ENCODE measurements around the gene STXBP1.

DNA sequence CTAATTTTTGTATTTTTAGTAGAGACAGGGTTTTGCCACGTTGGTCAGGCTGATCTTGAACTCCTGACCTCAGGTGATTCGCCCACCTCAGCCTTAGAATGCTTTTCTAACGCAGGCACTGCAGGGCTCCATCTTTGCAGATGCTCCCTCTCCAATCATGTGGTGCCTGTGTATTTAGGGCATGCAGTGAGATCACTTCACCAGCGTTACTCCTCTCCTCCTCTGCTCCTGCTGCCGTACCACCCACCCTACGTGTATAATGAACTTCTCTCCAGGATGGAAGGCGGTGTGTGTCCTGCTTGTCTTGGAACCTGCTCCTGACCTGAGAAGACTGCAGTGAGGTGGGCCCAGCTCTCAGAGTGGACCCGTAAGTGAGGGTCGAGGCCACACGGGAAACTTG, 81.1 kb downstream of the STXBP1 start:
- TF ChIP-seq EZH2 (IDR thresholded peaks at IDR 0.05; ENCODE audit: low read depth, unreplicated experiment) (no peak), POLR2AphosphoS5 (IDR thresholded peaks at IDR 0.05; ENCODE audit: low read depth) (no peak), EZH2phosphoT487 (IDR thresholded peaks at IDR 0.05; ENCODE audit: unreplicated experiment) (no peak), NANOG (IDR thresholded peaks at IDR 0.05; ENCODE audit: borderline replicate concordance) (no peak), CREB1 (CRISPR knock-in tag; IDR thresholded peaks at IDR 0.05; ENCODE audit: low read depth) (no peak)
- TF ChIP-seq, protein P1, sequence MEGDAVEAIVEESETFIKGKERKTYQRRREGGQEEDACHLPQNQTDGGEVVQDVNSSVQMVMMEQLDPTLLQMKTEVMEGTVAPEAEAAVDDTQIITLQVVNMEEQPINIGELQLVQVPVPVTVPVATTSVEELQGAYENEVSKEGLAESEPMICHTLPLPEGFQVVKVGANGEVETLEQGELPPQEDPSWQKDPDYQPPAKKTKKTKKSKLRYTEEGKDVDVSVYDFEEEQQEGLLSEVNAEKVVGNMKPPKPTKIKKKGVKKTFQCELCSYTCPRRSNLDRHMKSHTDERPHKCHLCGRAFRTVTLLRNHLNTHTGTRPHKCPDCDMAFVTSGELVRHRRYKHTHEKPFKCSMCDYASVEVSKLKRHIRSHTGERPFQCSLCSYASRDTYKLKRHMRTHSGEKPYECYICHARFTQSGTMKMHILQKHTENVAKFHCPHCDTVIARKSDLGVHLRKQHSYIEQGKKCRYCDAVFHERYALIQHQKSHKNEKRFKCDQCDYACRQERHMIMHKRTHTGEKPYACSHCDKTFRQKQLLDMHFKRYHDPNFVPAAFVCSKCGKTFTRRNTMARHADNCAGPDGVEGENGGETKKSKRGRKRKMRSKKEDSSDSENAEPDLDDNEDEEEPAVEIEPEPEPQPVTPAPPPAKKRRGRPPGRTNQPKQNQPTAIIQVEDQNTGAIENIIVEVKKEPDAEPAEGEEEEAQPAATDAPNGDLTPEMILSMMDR (conservative IDR thresholded peaks at IDR 0.05; ENCODE audit: low read depth in 2 of 2): no peak
- TF ChIP-seq, protein P2, sequence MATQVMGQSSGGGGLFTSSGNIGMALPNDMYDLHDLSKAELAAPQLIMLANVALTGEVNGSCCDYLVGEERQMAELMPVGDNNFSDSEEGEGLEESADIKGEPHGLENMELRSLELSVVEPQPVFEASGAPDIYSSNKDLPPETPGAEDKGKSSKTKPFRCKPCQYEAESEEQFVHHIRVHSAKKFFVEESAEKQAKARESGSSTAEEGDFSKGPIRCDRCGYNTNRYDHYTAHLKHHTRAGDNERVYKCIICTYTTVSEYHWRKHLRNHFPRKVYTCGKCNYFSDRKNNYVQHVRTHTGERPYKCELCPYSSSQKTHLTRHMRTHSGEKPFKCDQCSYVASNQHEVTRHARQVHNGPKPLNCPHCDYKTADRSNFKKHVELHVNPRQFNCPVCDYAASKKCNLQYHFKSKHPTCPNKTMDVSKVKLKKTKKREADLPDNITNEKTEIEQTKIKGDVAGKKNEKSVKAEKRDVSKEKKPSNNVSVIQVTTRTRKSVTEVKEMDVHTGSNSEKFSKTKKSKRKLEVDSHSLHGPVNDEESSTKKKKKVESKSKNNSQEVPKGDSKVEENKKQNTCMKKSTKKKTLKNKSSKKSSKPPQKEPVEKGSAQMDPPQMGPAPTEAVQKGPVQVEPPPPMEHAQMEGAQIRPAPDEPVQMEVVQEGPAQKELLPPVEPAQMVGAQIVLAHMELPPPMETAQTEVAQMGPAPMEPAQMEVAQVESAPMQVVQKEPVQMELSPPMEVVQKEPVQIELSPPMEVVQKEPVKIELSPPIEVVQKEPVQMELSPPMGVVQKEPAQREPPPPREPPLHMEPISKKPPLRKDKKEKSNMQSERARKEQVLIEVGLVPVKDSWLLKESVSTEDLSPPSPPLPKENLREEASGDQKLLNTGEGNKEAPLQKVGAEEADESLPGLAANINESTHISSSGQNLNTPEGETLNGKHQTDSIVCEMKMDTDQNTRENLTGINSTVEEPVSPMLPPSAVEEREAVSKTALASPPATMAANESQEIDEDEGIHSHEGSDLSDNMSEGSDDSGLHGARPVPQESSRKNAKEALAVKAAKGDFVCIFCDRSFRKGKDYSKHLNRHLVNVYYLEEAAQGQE (IDR thresholded peaks at IDR 0.05; ENCODE audit: unreplicated experiment): no peak
- TF ChIP-seq, protein P3, sequence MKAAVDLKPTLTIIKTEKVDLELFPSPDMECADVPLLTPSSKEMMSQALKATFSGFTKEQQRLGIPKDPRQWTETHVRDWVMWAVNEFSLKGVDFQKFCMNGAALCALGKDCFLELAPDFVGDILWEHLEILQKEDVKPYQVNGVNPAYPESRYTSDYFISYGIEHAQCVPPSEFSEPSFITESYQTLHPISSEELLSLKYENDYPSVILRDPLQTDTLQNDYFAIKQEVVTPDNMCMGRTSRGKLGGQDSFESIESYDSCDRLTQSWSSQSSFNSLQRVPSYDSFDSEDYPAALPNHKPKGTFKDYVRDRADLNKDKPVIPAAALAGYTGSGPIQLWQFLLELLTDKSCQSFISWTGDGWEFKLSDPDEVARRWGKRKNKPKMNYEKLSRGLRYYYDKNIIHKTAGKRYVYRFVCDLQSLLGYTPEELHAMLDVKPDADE (IDR thresholded peaks at IDR 0.05): no peak

Measured in GM23338 (cell line).